HepG2 (cell line): ENCODE data around the gene MEA1.

Source experiments
- ARNTL ChIP-seq: sonication (generic); formaldehyde crosslinking; IDR thresholded peaks from 2 replicates; pipeline ENCODE4 v1.4.0; 2020; ENCODE audit warnings: mild to moderate bottlenecking, missing genetic modification reagents
- CEBPB ChIP-seq: IDR thresholded peaks from 2 replicates; pipeline ENCODE4 v1.6.1; 2011; ENCODE audit warnings: low read depth, low read length, improper control_type of control experiment, borderline replicate concordance
- DMAP1 ChIP-seq: IDR thresholded peaks from 2 replicates; pipeline ENCODE4 v1.6.1; 2016
- NR2F1 ChIP-seq, 2 experiments: fragments of 450-650 bp in 1 of 2; formaldehyde crosslinking in 1 of 2; IDR thresholded peaks; 2 replicates each; pipeline versions ENCODE4 v1.5.0 to v1.6.1; 2016 to 2020; ENCODE audit warnings: mild to moderate bottlenecking in 1 of 2, missing compliant biosample characterization in 1 of 2, missing genetic modification reagents in 1 of 2, moderate library complexity in 1 of 2
- NR2F2 ChIP-seq: IDR thresholded peaks from 2 replicates; pipeline ENCODE4 v1.6.1; 2012; ENCODE audit warnings: low read depth, inconsistent platforms, borderline replicate concordance
- ZNF343 ChIP-seq: sonication (generic); formaldehyde crosslinking; IDR thresholded peaks from 2 replicates; pipeline ENCODE4 v1.4.0; 2020; ENCODE audit warnings: mild to moderate bottlenecking, missing genetic modification reagents
- ZNF546 ChIP-seq: sonication (generic); formaldehyde crosslinking; conservative IDR thresholded peaks from 2 replicates; pipeline ENCODE4 v1.8.1; 2023; ENCODE audit warnings: mild to moderate bottlenecking, missing genetic modification reagents
- ZSCAN30 ChIP-seq: sonication (generic); formaldehyde crosslinking; IDR thresholded peaks from 2 replicates; pipeline ENCODE4 v1.5.0; 2020; ENCODE audit warnings: mild to moderate bottlenecking, missing genetic modification reagents
- TF ChIP-seq, protein P1 (sequence below): sonication (generic); formaldehyde crosslinking; IDR thresholded peaks from 2 replicates; pipeline ENCODE4 v1.4.0; 2020; ENCODE audit warnings: mild to moderate bottlenecking, missing genetic modification reagents
- TF ChIP-seq, protein P2 (sequence below): sonication (generic); formaldehyde crosslinking; IDR thresholded peaks from 2 replicates; pipeline ENCODE4 v1.8.0; 2022; ENCODE audit warnings: mild to moderate bottlenecking, missing genetic modification reagents
- TF ChIP-seq, protein P3 (sequence below): sonication (generic); formaldehyde crosslinking; IDR thresholded peaks from 2 replicates; pipeline ENCODE4 v1.4.0; 2020; ENCODE audit warnings: missing genetic modification reagents, borderline replicate concordance

DNA sequence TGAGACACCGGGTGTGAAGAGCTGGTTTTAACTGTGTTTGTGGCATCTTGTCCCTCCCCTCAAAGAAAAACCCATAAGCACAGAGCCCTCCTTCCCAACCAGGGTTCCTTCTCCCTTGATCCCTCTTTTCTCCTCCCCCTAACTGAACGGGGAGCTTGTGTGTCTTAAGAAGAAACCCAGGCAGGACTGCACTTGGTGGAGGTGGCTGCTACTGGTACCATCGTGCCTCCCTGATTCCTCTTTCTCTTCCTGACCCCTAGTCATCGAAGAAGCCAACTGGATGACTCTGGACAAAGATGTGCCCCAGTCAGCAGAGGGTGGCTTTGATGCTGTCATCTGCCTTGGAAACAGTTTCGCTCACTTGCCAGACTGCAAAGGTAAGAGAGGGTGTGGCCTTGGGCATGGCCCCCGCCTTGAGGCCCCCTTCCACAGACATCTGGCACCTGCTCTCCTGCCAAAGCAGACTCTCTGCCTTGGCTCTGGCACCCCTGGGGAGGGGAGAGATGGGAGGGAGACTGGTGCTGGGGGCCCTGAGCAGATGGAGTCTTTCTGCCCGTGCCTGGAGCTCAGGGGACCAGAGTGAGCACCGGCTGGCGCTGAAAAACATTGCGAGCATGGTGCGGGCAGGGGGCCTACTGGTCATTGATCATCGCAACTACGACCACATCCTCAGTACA, 51.1 kb downstream of the MEA1 start:
- TF ChIP-seq ARNTL, result no peak
- TF ChIP-seq, protein P1, sequence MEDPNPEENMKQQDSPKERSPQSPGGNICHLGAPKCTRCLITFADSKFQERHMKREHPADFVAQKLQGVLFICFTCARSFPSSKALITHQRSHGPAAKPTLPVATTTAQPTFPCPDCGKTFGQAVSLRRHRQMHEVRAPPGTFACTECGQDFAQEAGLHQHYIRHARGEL (CRISPR knock-in tag), result no peak
- no peak for TF ChIP-seq CEBPB
- no peak for TF ChIP-seq ZSCAN30 (CRISPR knock-in tag)
- no peak for TF ChIP-seq NR2F2
- TF ChIP-seq ZNF546 (CRISPR knock-in tag), result no peak
- TF ChIP-seq NR2F1 (CRISPR knock-in tag; IDR thresholded peaks at IDR 0.05), result no peak
- TF ChIP-seq ZNF343 (CRISPR knock-in tag), result no peak
- TF ChIP-seq DMAP1, result no peak
- TF ChIP-seq, protein P2, sequence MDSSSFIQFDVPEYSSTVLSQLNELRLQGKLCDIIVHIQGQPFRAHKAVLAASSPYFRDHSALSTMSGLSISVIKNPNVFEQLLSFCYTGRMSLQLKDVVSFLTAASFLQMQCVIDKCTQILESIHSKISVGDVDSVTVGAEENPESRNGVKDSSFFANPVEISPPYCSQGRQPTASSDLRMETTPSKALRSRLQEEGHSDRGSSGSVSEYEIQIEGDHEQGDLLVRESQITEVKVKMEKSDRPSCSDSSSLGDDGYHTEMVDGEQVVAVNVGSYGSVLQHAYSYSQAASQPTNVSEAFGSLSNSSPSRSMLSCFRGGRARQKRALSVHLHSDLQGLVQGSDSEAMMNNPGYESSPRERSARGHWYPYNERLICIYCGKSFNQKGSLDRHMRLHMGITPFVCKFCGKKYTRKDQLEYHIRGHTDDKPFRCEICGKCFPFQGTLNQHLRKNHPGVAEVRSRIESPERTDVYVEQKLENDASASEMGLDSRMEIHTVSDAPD, result no peak
- TF ChIP-seq, protein P3, sequence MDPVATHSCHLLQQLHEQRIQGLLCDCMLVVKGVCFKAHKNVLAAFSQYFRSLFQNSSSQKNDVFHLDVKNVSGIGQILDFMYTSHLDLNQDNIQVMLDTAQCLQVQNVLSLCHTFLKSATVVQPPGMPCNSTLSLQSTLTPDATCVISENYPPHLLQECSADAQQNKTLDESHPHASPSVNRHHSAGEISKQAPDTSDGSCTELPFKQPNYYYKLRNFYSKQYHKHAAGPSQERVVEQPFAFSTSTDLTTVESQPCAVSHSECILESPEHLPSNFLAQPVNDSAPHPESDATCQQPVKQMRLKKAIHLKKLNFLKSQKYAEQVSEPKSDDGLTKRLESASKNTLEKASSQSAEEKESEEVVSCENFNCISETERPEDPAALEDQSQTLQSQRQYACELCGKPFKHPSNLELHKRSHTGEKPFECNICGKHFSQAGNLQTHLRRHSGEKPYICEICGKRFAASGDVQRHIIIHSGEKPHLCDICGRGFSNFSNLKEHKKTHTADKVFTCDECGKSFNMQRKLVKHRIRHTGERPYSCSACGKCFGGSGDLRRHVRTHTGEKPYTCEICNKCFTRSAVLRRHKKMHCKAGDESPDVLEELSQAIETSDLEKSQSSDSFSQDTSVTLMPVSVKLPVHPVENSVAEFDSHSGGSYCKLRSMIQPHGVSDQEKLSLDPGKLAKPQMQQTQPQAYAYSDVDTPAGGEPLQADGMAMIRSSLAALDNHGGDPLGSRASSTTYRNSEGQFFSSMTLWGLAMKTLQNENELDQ, result no peak
